ENCODE results near the gene ZNF567.

DNA sequence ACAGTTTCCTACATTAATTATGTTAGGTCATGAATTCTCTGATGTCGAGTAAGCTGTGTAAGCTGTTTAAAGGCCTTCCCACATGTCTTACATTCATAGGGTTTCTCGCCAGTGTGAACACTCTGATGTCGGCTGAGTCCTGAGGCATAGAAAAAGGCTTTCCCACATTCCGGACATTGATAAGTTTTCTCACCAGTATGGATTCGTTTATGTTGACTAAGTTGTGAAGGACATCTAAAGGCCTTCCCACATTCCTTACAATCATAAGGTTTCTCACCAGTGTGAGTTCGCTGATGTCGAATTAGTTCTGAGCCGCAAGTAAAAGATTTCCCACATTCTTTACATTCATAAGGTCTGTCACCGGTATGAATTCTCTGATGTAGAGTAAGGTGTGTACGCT, 60.3 kb downstream of the ZNF567 start:
- no peak for TF ChIP-seq POLR2A (IDR thresholded peaks at IDR 0.05)
- TF ChIP-seq, protein P1, sequence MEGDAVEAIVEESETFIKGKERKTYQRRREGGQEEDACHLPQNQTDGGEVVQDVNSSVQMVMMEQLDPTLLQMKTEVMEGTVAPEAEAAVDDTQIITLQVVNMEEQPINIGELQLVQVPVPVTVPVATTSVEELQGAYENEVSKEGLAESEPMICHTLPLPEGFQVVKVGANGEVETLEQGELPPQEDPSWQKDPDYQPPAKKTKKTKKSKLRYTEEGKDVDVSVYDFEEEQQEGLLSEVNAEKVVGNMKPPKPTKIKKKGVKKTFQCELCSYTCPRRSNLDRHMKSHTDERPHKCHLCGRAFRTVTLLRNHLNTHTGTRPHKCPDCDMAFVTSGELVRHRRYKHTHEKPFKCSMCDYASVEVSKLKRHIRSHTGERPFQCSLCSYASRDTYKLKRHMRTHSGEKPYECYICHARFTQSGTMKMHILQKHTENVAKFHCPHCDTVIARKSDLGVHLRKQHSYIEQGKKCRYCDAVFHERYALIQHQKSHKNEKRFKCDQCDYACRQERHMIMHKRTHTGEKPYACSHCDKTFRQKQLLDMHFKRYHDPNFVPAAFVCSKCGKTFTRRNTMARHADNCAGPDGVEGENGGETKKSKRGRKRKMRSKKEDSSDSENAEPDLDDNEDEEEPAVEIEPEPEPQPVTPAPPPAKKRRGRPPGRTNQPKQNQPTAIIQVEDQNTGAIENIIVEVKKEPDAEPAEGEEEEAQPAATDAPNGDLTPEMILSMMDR (IDR thresholded peaks at IDR 0.05), result no peak

Data from uterus (tissue), 2 donors.